ENCODE measurements around the gene MTMR4. TPM values are rescaled to one million over a fixed set of nuclear protein-coding genes. Genes with fewer than 3 reads are reported as not detected.
"Not testable (repeated sequence)": the region's sequence is repeated elsewhere in the genome, so short reads cannot be mapped to it uniquely, and the experiment has no call there.

MTMR4 gene
- total RNA-seq, result 23.0 TPM

- Histone ChIP-seq H3K27me3 (ENCODE audit: control insufficient read depth in 3 of 3, insufficient read depth in 3 of 3, low read length in 3 of 3) (no peaks in the 10 kb centered on the region), H3K4me1 (ENCODE audit: control insufficient read depth in 3 of 3, insufficient read depth in 3 of 3, low read length in 3 of 3) (peaks cover 22 to 35% (median 27%) of the 10 kb centered on the region in 3 donors), H3K36me3 (ENCODE audit: control insufficient read depth in 3 of 3, insufficient read depth in 3 of 3, low read length in 3 of 3) (peaks cover 29 to 37% (median 30%) of the 10 kb centered on the region in 3 donors), H3K9me3 (ENCODE audit: control insufficient read depth in 3 of 3, low read length in 3 of 3) (no peaks in the 10 kb centered on the region), H3K9ac (ENCODE audit: low read depth in 1 of 3, low read length in 3 of 3) (peak within 1 kb of the TSS; percentile 60 to 80 (median 73)), H3K4me3 (ENCODE audit: low read length in 3 of 3) (peak within 1 kb of the TSS; percentile 59 to 69 (median 68)), H3K27ac (ENCODE audit: low read depth, low read length) (peak within 1 kb of the TSS; percentile 71)
These were observed at the start of gene MTMR4 for GRCh38 chr17:58513965-58514769. Gene MTMR4 (minus strand): TSS chr17:58514638. CDS start chr17:58514407, 231 bp downstream.

- Histone ChIP-seq H3K27me3 (ENCODE audit: control insufficient read depth in 3 of 3, insufficient read depth in 3 of 3, low read length in 3 of 3) (no peaks in the 10 kb centered on the region), H3K4me1 (ENCODE audit: control insufficient read depth in 3 of 3, insufficient read depth in 3 of 3, low read length in 3 of 3) (peaks cover 0 to 4% (median 0%) of the 10 kb centered on the region in 3 donors), H3K9ac (ENCODE audit: low read depth in 1 of 3, low read length in 3 of 3) (no peak overlapping the region), H3K9me3 (ENCODE audit: control insufficient read depth in 3 of 3, low read length in 3 of 3) (no peaks in the 10 kb centered on the region), H3K4me3 (ENCODE audit: low read length in 3 of 3) (no peak overlapping the region), H3K36me3 (ENCODE audit: control insufficient read depth in 3 of 3, insufficient read depth in 3 of 3, low read length in 3 of 3) (no peaks in the 10 kb centered on the region), H3K27ac (ENCODE audit: low read depth, low read length) (no peak overlapping the region)
These were observed 46.1 kb upstream of the MTMR4 start for GRCh38 chr17:58560511-58560910.

GRCh38 chr17:58557981-58558380, 43.5 kb upstream of the MTMR4 start:
- Histone ChIP-seq H3K9ac (ENCODE audit: low read depth in 1 of 3, low read length in 3 of 3) (no peak overlapping the region), H3K27ac (ENCODE audit: low read depth, low read length) (no peak overlapping the region), H3K27me3 (ENCODE audit: control insufficient read depth in 3 of 3, insufficient read depth in 3 of 3, low read length in 3 of 3) (no peaks in the 10 kb centered on the region), H3K9me3 (ENCODE audit: control insufficient read depth in 3 of 3, low read length in 3 of 3) (no peaks in the 10 kb centered on the region), H3K4me1 (ENCODE audit: control insufficient read depth in 3 of 3, insufficient read depth in 3 of 3, low read length in 3 of 3) (peaks cover 0 to 4% (median 0%) of the 10 kb centered on the region in 3 donors), H3K36me3 (ENCODE audit: control insufficient read depth in 3 of 3, insufficient read depth in 3 of 3, low read length in 3 of 3) (no peaks in the 10 kb centered on the region), H3K4me3 (ENCODE audit: low read length in 3 of 3) (no peak overlapping the region)

- Histone ChIP-seq H3K4me3 (ENCODE audit: low read length in 3 of 3) (no peak overlapping the region), H3K36me3 (ENCODE audit: control insufficient read depth in 3 of 3, insufficient read depth in 3 of 3, low read length in 3 of 3) (no peaks in the 10 kb centered on the region), H3K4me1 (ENCODE audit: control insufficient read depth in 3 of 3, insufficient read depth in 3 of 3, low read length in 3 of 3) (peaks cover 0 to 4% (median 0%) of the 10 kb centered on the region in 3 donors), H3K27ac (ENCODE audit: low read depth, low read length) (no peak overlapping the region), H3K27me3 (ENCODE audit: control insufficient read depth in 3 of 3, insufficient read depth in 3 of 3, low read length in 3 of 3) (no peaks in the 10 kb centered on the region), H3K9ac (ENCODE audit: low read depth in 1 of 3, low read length in 3 of 3) (no peak overlapping the region), H3K9me3 (ENCODE audit: control insufficient read depth in 3 of 3, low read length in 3 of 3) (no peaks in the 10 kb centered on the region)
These were observed 42.4 kb upstream of the MTMR4 start for GRCh38 chr17:58556833-58557250.

- not testable (repeated sequence) for H3K36me3 ChIP-seq (ENCODE audit: control insufficient read depth in 3 of 3, insufficient read depth in 3 of 3, low read length in 3 of 3); H3K27ac ChIP-seq (ENCODE audit: low read depth, low read length); H3K27me3 ChIP-seq (ENCODE audit: control insufficient read depth in 3 of 3, insufficient read depth in 3 of 3, low read length in 3 of 3); H3K4me1 ChIP-seq (ENCODE audit: control insufficient read depth in 3 of 3, insufficient read depth in 3 of 3, low read length in 3 of 3); H3K9me3 ChIP-seq (ENCODE audit: control insufficient read depth in 3 of 3, low read length in 3 of 3); H3K9ac ChIP-seq (ENCODE audit: low read depth in 1 of 3, low read length in 3 of 3); H3K4me3 ChIP-seq (ENCODE audit: low read length in 3 of 3)
These were observed 40.7 kb upstream of the MTMR4 start for GRCh38 chr17:58555109-58555508.

GRCh38 chr17:58541249-58541648, 26.8 kb upstream of the MTMR4 start:
- no peak overlapping the region for H3K27ac ChIP-seq (ENCODE audit: low read depth, low read length)
- no peaks in the 10 kb centered on the region for H3K36me3 ChIP-seq (ENCODE audit: control insufficient read depth in 3 of 3, insufficient read depth in 3 of 3, low read length in 3 of 3)
- H3K4me1 ChIP-seq (ENCODE audit: control insufficient read depth in 3 of 3, insufficient read depth in 3 of 3, low read length in 3 of 3), result peaks cover 0 to 10% (median 10%) of the 10 kb centered on the region in 3 donors
- H3K9ac ChIP-seq (ENCODE audit: low read depth in 1 of 3, low read length in 3 of 3), result no peak overlapping the region
- H3K9me3 ChIP-seq (ENCODE audit: control insufficient read depth in 3 of 3, low read length in 3 of 3), result no peaks in the 10 kb centered on the region
- no peak overlapping the region for H3K4me3 ChIP-seq (ENCODE audit: low read length in 3 of 3)
- peaks cover 0 to 6% (median 0%) of the 10 kb centered on the region in 3 donors for H3K27me3 ChIP-seq (ENCODE audit: control insufficient read depth in 3 of 3, insufficient read depth in 3 of 3, low read length in 3 of 3)

- Histone ChIP-seq H3K27ac (ENCODE audit: low read depth, low read length) (no peak overlapping the region), H3K4me1 (ENCODE audit: control insufficient read depth in 3 of 3, insufficient read depth in 3 of 3, low read length in 3 of 3) (peaks cover 0 to 10% (median 10%) of the 10 kb centered on the region in 3 donors), H3K27me3 (ENCODE audit: control insufficient read depth in 3 of 3, insufficient read depth in 3 of 3, low read length in 3 of 3) (peaks cover 0 to 6% (median 0%) of the 10 kb centered on the region in 3 donors), H3K9ac (ENCODE audit: low read depth in 1 of 3, low read length in 3 of 3) (no peak overlapping the region), H3K36me3 (ENCODE audit: control insufficient read depth in 3 of 3, insufficient read depth in 3 of 3, low read length in 3 of 3) (no peaks in the 10 kb centered on the region), H3K9me3 (ENCODE audit: control insufficient read depth in 3 of 3, low read length in 3 of 3) (no peaks in the 10 kb centered on the region), H3K4me3 (ENCODE audit: low read length in 3 of 3) (no peak overlapping the region)
These were observed 25.3 kb upstream of the MTMR4 start for GRCh38 chr17:58539698-58540097.

- no peaks in the 10 kb centered on the region for H3K9me3 ChIP-seq (ENCODE audit: control insufficient read depth in 3 of 3, low read length in 3 of 3)
- no peak overlapping the region for H3K27ac ChIP-seq (ENCODE audit: low read depth, low read length)
- no peaks in the 10 kb centered on the region for H3K36me3 ChIP-seq (ENCODE audit: control insufficient read depth in 3 of 3, insufficient read depth in 3 of 3, low read length in 3 of 3)
- H3K27me3 ChIP-seq (ENCODE audit: control insufficient read depth in 3 of 3, insufficient read depth in 3 of 3, low read length in 3 of 3), result peaks cover 0 to 3% (median 3%) of the 10 kb centered on the region in 3 donors
- H3K9ac ChIP-seq (ENCODE audit: low read depth in 1 of 3, low read length in 3 of 3), result no peak overlapping the region
- H3K4me3 ChIP-seq (ENCODE audit: low read length in 3 of 3), result no peak overlapping the region
- H3K4me1 ChIP-seq (ENCODE audit: control insufficient read depth in 3 of 3, insufficient read depth in 3 of 3, low read length in 3 of 3), result peaks cover 0 to 17% (median 10%) of the 10 kb centered on the region in 3 donors
These were observed 24.5 kb upstream of the MTMR4 start for GRCh38 chr17:58538811-58539409.

- Histone ChIP-seq H3K4me3 (ENCODE audit: low read length in 3 of 3) (no peak overlapping the region), H3K4me1 (ENCODE audit: control insufficient read depth in 3 of 3, insufficient read depth in 3 of 3, low read length in 3 of 3) (peaks cover 1 to 21% (median 14%) of the 10 kb centered on the region in 3 donors), H3K36me3 (ENCODE audit: control insufficient read depth in 3 of 3, insufficient read depth in 3 of 3, low read length in 3 of 3) (no peaks in the 10 kb centered on the region), H3K27me3 (ENCODE audit: control insufficient read depth in 3 of 3, insufficient read depth in 3 of 3, low read length in 3 of 3) (peaks cover 0 to 3% (median 3%) of the 10 kb centered on the region in 3 donors), H3K9me3 (ENCODE audit: control insufficient read depth in 3 of 3, low read length in 3 of 3) (no peaks in the 10 kb centered on the region), H3K9ac (ENCODE audit: low read depth in 1 of 3, low read length in 3 of 3) (no peak overlapping the region), H3K27ac (ENCODE audit: low read depth, low read length) (no peak overlapping the region)
These were observed 22.8 kb upstream of the MTMR4 start for GRCh38 chr17:58537266-58537665.

GRCh38 chr17:58536542-58536941, 22.1 kb upstream of the MTMR4 start:
- H3K36me3 ChIP-seq (ENCODE audit: control insufficient read depth in 3 of 3, insufficient read depth in 3 of 3, low read length in 3 of 3), result no peaks in the 10 kb centered on the region
- peaks cover 0 to 3% (median 3%) of the 10 kb centered on the region in 3 donors for H3K27me3 ChIP-seq (ENCODE audit: control insufficient read depth in 3 of 3, insufficient read depth in 3 of 3, low read length in 3 of 3)
- H3K9ac ChIP-seq (ENCODE audit: low read depth in 1 of 3, low read length in 3 of 3), result no peak overlapping the region
- H3K9me3 ChIP-seq (ENCODE audit: control insufficient read depth in 3 of 3, low read length in 3 of 3), result no peaks in the 10 kb centered on the region
- H3K4me3 ChIP-seq (ENCODE audit: low read length in 3 of 3), result no peak overlapping the region
- peaks cover 3 to 25% (median 16%) of the 10 kb centered on the region in 3 donors for H3K4me1 ChIP-seq (ENCODE audit: control insufficient read depth in 3 of 3, insufficient read depth in 3 of 3, low read length in 3 of 3)
- no peak overlapping the region for H3K27ac ChIP-seq (ENCODE audit: low read depth, low read length)
